A204.1 (cell line): ENCODE data around the gene CPAMD8.

ENCODE experiments used
- FAIRE-seq: peaks from 2 replicates; lab custom pipeline; 2012; peaks lifted over from hg19 to GRCh38; lab: Jason Lieb, UNC

The CPAMD8 gene

GRCh38 chr19:17026706-17027534 is at the start of gene CPAMD8:
Gene CPAMD8 (minus strand): TSS chr19:17026810. CDS start chr19:17026642, 168 bp downstream.
- no peak for FAIRE-seq

- FAIRE-seq = no peak
Measured at GRCh38 chr19:17075864-17076542, 49.4 kb upstream of the CPAMD8 start.

- peak; percentile 43 for FAIRE-seq
Measured at GRCh38 chr19:17075035-17075863, 48.6 kb upstream of the CPAMD8 start, which contains the start of the genes HAUS8 and MYO9B. Gene HAUS8 (minus strand): TSS chr19:17075452. CDS start chr19:17075422, 30 bp downstream. Gene MYO9B (plus strand): TSS chr19:17075777. CDS start chr19:17101718, 25,941 bp downstream.

DNA sequence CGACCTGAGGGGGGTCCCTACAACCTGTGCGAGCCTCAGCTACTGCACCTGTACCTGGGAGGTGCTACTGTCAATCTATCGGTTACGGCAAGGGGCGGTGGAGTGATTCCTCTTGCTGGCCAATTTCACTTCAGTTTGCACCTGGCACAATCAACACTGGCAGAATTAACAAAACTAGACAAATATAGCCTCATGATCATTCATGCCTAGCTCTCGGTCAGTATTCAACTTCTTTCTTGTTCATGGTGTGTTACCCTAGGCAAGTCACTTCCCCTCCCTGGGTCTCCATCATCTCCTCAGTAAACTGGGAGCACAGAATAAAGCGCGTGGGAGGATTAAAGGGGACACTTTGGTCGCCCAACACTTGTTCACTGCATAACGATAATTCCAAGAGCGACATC is 48.0 kb upstream of the CPAMD8 start:
- no peak for FAIRE-seq

- no peak for FAIRE-seq
Measured at GRCh38 chr19:17073869-17074633, 47.4 kb upstream of the CPAMD8 start.

DNA sequence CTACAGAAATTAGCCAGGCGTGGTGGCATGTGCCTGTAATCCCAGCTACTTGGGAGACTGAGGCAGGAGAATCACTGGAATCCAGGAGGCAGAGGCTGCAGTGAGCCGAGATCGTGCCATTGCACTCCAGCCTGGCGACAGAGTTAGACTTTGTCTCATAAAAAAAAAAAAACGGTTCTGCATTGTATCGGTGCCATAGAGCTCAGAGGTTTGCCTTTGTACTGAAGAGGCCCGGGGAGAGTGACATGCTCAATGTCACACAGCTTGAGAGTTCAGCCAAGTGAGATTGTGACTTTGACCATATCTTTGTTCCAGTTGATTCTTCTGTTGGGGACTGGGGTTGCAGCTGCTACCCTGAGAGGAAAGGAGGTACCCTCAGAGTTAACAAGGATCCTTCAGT is 44.3 kb upstream of the CPAMD8 start:
- no peak for FAIRE-seq

GRCh38 chr19:17070421-17070820 is 43.8 kb upstream of the CPAMD8 start:
- no peak for FAIRE-seq

DNA sequence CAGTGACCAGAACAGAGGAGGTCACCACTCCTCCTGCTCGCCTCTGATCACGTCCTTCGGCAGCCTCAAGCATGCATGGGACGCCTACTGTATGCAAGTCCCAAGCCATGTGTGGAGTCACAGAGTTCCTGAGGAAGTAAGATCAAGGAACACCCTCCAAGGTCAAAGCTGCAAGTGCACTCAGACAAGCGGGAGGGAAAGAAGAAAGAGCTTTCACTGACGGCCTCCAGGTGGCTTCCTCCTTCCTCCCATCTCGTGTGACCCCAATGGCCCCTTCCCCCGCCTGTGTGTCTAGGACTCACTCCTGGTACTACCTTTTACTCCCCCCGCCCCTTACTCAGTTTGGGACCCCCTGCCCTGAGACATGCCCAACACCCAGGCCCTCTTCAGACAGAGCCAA is 42.6 kb upstream of the CPAMD8 start:
- no peak for FAIRE-seq

DNA sequence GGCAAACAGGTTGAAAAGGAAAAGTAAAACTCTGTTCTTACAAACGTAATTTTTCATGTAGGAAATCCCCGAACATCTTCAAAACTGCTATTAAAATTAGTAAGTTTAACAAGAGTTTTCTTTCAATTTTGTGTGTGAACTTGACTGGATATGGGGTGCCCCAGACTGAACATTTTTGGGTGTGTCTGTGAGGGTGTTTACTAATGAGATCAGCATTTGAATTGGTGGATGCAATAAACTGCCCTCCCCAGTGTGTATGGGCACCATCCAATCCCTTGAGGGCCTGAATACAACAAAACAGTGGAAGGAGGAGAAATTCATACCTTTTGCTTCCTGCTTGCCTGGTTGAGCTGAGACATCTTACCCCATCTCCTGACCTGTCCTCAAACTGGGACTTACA is 36.8 kb upstream of the CPAMD8 start:
- FAIRE-seq = no peak

DNA sequence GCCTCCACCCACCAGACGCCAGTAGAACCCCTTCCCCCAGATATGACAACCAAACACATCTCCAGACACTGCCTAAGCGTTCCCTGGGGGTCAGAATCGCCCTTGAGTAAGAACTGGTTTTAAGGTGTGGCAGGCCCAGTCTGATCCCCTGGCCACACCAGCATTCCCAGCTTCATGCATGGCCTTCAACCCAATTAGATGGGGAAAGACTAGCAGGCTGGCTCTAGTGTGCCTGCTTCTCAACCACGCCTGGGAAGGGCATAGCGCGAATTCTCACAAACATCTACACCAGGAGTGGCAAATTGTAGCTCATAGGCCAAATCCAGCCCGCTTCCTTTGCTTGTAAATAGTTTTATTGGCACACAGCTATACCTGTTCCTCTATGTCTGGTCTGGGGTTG is 35.1 kb upstream of the CPAMD8 start:
- no peak for FAIRE-seq

DNA sequence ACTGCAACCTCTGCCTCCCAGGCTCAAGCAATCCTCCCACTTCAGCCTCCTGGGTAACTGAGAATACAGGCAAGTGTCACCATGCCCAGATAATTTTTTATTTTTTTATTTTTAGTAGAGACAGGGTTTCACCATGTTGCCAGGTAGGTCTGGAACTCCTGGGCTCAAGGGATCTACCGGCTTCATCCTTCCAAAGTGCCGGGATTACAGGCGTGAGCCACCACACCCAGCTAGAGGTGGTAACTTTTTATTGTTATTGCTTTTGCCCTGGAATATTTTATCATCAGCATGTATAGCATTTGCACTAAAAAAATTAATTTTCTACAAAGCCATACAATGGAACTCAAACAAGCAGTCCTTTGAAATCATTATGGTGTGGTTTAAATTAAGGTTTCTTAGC is 34.6 kb upstream of the CPAMD8 start:
- no peak for FAIRE-seq

GRCh38 chr19:17060802-17061201 is 34.2 kb upstream of the CPAMD8 start:
- no peak for FAIRE-seq

DNA sequence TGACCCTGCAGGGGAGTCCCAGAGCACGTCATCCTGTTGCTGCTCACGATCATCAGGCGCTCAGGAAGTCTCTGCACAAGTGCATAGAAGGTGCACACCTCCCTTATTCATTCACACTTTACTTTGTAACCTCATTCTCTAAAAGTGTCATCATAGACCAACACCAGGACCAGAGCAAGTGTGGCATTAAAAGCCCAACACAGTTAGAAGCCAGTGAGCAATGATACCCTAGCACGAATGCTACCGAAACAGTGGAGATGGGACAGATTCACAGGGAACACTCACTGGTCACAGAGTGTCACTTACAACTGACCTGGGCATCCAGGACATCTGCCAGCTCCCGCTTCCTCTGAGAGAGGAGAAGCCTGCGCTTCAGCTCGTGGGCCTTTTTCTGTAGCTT is 31.6 kb upstream of the CPAMD8 start:
- FAIRE-seq = no peak

GRCh38 chr19:17055636-17056035 is 29.0 kb upstream of the CPAMD8 start:
- no peak for FAIRE-seq

GRCh38 chr19:17054746-17055145 is 28.1 kb upstream of the CPAMD8 start:
- no peak for FAIRE-seq

DNA sequence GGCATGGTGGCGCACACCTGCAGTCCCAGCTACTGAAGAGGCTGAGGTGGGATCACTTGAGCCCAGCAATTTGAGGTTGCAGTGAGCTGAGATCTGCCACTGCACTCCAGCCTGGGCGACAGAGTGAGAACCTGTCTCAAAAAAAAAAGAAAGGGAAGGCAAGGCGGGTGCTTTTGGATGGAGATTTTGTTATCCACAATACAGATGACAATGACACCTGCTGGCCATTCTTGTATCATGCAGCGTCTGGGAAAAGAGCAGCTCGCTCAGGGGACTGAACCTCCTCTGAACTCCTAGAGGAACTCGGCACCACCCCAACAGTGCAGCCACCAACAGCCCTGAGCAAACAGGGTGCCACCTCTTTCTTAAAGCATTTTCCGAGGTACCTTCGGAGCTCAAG is 25.8 kb upstream of the CPAMD8 start:
- FAIRE-seq = no peak

GRCh38 chr19:17049711-17050280 is 23.2 kb upstream of the CPAMD8 start:
- no peak for FAIRE-seq

DNA sequence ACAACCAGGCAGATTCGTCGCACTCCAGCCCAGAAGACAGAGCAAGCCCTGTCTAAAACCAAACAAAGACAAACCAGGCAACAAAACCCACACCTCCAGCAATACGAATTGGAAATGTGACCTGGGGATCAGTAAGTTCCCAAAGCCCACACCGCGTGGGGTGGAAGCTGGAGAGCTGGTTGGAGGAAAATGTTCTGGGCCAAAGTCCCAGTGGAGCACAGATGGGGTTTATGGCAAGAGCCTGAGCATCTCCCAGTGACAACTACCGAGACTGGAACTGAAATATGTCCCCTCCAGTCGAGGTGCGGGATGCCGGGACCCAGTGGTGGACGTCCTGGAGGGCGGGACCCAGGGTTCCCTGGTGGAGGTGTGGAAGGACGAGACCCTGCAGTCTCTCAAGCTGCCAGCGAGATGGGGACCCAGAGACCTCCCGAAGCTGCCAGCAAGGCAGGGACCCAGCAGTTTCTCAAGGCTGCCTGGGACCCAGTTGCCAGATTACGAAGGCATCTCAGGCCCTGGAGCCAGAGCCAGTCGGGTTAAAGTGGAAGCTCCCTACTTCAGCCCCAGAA is 22.4 kb upstream of the CPAMD8 start:
- no peak for FAIRE-seq

DNA sequence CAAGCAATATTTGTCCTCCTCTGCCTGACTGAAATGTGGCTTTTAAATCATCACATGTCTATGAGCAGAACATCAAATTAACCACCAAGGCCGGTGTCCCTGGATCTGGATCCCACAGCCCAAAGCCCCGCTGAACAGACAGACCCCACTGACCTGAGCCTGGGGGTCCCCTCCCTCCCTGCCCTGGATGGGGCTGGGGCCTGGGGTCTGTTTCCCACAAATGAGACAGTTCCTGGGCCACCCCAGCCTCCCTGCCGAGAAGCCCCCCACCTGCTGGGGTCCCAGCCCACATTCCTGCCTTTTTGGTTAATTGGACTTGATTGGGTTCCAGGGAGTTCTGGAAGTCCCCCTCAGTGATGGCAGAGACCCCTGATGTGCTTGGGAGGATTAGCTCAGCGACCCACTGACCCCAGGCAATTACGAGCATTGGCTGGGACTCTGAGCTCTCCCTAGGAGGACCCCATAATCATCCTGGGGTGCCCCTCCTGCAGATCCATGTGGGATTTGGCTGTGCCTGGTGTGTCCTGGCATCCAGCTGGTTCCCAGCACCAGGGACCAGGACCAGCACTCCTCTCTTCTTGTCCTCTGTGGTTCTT is 19.4 kb upstream of the CPAMD8 start:
- FAIRE-seq = no peak

GRCh38 chr19:17043744-17044143 is 17.1 kb upstream of the CPAMD8 start:
- FAIRE-seq = no peak

DNA sequence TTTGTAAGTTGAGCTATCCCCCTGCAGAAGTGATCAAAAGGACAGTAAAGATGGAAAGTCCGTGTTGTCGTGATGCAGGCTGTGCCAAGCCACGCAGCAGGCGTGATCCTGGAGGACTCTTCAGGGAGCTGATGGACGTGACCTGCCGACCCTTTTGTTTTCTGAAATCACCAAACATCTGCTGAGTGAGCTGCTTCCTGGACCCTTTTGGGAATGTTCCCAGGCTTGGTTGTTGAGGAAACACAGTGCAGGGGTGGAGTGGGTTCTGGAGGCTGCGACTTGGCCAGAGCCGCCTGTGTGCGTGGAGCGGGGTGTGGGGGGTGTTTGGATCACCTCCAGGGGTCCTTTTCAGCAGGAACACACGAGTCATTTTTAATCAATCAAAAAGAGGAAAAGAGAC is 15.4 kb upstream of the CPAMD8 start:
- no peak for FAIRE-seq
